Adrenal gland (tissue), 12 donors: Measurements from ENCODE around the gene PDS5B. TPM values are rescaled to one million over a fixed set of nuclear protein-coding genes. Genes with fewer than 3 reads are reported as not detected.

ENCODE experiments used
- DNase-seq, 7 donors: peaks; one replicate each; pipeline ENCODE4 v3.0.0-alpha.2; 2019 to 2020
- H3K27ac ChIP-seq, 5 donors: fragments of 200-600 bp; sonication (generic) in 4 of 5; 1 replicate in 3 of 5; 2 replicates in 2 of 5; pipeline versions ENCODE4 v1.5.1 to v1.8.0; 2016 to 2020; ENCODE audit warnings: mild to moderate bottlenecking in 1 of 5
- H3K27me3 ChIP-seq: fragments of 200-600 bp; 2 replicates; pipeline ENCODE4 v1.8.0; 2021
- H3K36me3 ChIP-seq, 2 donors: fragments of 200-600 bp; replicated peaks in 1 of 2; 1 replicate in 1 of 2; 2 replicates in 1 of 2; pipeline versions ENCODE4 v1.5.1 to v1.8.0; 2018 to 2022
- H3K4me1 ChIP-seq, 2 donors: fragments of 200-600 bp; replicated peaks in 1 of 2; 1 replicate in 1 of 2; 2 replicates in 1 of 2; pipeline versions ENCODE4 v1.5.1 to v1.8.0; 2018 to 2021
- H3K4me3 ChIP-seq, 4 donors: fragments of 200-600 bp; sonication (generic) in 3 of 4; one replicate each; pipeline ENCODE4 v1.5.1; 2016 to 2018
- H3K9me3 ChIP-seq, 3 donors: fragments of 200-600 bp; sonication (generic) in 1 of 3; replicated peaks in 1 of 3; 1 replicate in 2 of 3; 2 replicates in 1 of 3; pipeline versions ENCODE4 v1.5.1 to v1.8.0; 2016 to 2021
- POLR2A ChIP-seq, 2 donors: fragments of 450-650 bp; IDR thresholded peaks; one replicate each; pipeline ENCODE4 v1.6.1; 2017; ENCODE audit warnings: antibody characterized with exemption in 2 of 2, mild to moderate bottlenecking in 2 of 2, moderate library complexity in 1 of 2
- WGBS, 4 donors: extraction: QIAGEN DNeasy Blood & Tissue Kit in 2 of 4; methylation state at CpG; one replicate each; pipeline versions ENCODE4 v1.1.5 to v1.1.7; 2013 to 2017; 5-methylcytosine and 5-hydroxymethylcytosine counted together
- intact Hi-C, 2 donors: fragments of 100-400 bp; cut with DNase I; formaldehyde crosslinking; loops; one replicate each; pipeline versions ENCODE4 v1.14.1 to v1.15.0; 2022 to 2023
- polyA plus RNA-seq, 3 donors: library from polyadenylated mRNA; stranded (reverse); fragments of 200-250 nt in 2 of 3; fragments of 350-450 nt in 1 of 3; fragmentation: Illumina TruSeq in 1 of 3; extraction: RNeasy Lipid Tissue Mini Kit (QIAGEN cat#74804) in 1 of 3; gene quantifications; one replicate each; pipeline ENCODE4 v1.2.3, GENCODE V29; 2013 to 2014
- total RNA-seq, 9 donors: library from RNA; depleted of rRNA in 4 of 9; stranded (reverse); fragments of >200 nt in 4 of 9; fragments of 120-200 nt in 1 of 9; fragmentation: NEBNext Ultra II Directional in 1 of 9; extraction: Animal tissue kit (Norgen Biotek cat#: 25700) in 1 of 9; gene quantifications; one replicate each; pipeline versions ENCODE4 v1.1.0 to v1.2.4, GENCODE V29; 2013 to 2023
- TF ChIP-seq, protein P1 (sequence below), 6 experiments: fragments of 450-650 bp in 4 of 6; fragments of 200-600 bp in 2 of 6; sonication (generic) in 1 of 6; IDR thresholded peaks; 1 replicate in 5 of 6; 2 replicates in 1 of 6; pipeline versions ENCODE4 v1.5.1 to v1.8.0; 2016 to 2021; ENCODE audit warnings: antibody characterized with exemption in 6 of 6, mild to moderate bottlenecking in 2 of 6, moderate library complexity in 1 of 6
- donor health status: healthy with polysubstance abuse.
- donor health status: Bipolar disorder and iron deficiency.
- donor health status: DM: yes; HTN: yes; CAD: no.
- donor health status: DM: no; HTN: no; CAD: no.
- donor health status: DM: no; HTN: no; CAD: no.
- donor health status: DM: yes; HTN: yes; CAD: no.

Gene PDS5B
- total and polyA plus RNA-seq, 12 donors: 3.9 to 59.4 (median 30.2) TPM

DNA sequence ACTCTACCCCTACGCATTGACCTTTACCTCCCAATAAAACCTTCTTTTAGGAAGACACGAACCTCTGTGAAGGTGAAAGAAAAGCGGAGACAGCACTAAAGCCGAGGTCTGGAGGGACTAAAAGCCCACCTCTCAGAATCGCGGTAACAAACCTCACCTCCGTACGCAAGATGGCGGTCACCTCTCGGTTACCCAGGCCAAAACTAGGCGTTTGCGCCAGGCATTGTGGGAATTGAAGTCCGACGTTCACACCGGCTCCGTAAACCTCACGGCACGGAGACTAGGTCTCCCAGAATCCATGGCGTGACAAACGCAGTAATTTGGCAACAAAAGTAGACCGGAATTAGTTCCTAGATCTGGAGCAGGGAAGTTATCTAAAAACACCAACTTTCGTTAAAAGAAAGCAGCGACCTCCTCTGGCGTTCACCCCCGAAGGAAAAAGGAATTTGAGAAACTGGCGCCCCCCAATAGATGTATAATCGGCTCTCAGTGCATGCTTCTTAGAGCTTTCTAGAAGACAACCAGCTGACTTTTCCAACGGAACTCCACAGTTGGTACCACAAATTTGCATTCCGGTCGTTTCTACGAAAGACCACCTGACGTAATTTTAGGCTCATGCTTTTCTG, 47.5 kb upstream of the PDS5B start, which contains the start of gene N4BP2L2:
Gene N4BP2L2 (minus strand): TSS at position 175 of the 626 bp plus-strand sequence. CDS start 1,768 bp downstream, outside the sequence.
- intact Hi-C loops: loop anchor here in 1 of 2 donors (10.0 kb wide), 1 partner anchor 114 kb away; the partner anchor contains the start of gene N4BP2L1
- TF ChIP-seq, protein P1, sequence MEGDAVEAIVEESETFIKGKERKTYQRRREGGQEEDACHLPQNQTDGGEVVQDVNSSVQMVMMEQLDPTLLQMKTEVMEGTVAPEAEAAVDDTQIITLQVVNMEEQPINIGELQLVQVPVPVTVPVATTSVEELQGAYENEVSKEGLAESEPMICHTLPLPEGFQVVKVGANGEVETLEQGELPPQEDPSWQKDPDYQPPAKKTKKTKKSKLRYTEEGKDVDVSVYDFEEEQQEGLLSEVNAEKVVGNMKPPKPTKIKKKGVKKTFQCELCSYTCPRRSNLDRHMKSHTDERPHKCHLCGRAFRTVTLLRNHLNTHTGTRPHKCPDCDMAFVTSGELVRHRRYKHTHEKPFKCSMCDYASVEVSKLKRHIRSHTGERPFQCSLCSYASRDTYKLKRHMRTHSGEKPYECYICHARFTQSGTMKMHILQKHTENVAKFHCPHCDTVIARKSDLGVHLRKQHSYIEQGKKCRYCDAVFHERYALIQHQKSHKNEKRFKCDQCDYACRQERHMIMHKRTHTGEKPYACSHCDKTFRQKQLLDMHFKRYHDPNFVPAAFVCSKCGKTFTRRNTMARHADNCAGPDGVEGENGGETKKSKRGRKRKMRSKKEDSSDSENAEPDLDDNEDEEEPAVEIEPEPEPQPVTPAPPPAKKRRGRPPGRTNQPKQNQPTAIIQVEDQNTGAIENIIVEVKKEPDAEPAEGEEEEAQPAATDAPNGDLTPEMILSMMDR (IDR thresholded peaks at IDR 0.05): peak; percentile 14 to 61 (median 40)
- peak in 1 of 2 donors; percentile 56 for TF ChIP-seq POLR2A (IDR thresholded peaks at IDR 0.05)
- peak within 1 kb of the TSS; percentile 64 to 94 (median 89) for H3K4me3 ChIP-seq
- H3K27me3 ChIP-seq: no peaks in the 10 kb centered on the region
- WGBS, 4 donors: 0 to 8% (median 1%) methylated on average over 26 to 32 of the region's 32 CpGs
- peak; percentile 94 to 99 (median 97) for DNase-seq
- no peaks in the 10 kb centered on the region for H3K9me3 ChIP-seq
- H3K4me1 ChIP-seq: peaks cover 19 to 37% of the 10 kb centered on the region in 2 donors
- H3K36me3 ChIP-seq: peaks cover 0 to 9% of the 10 kb centered on the region in 2 donors
- H3K27ac ChIP-seq: peak within 1 kb of the TSS; percentile 82 to 96 (median 95)

DNA sequence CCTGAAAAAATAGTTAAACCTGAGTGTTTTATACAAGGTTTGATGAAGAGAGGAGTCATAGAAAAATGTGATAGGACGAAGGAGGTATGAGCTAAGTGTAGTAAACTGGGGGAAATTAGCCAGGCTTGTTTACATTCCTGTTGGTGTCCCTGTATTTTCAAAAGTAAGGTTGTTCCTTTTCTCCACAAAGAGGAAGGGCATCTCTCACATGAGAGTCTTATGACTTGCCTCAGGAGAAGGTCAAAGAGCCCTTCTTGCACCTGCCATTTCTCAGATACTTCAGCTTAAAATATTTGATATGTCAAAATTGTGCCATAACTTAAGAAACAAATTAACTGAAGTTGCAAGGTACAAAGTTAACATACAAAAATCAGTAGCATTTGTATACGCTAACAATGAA, 44.0 kb upstream of the PDS5B start:
- no peaks in the 10 kb centered on the region for H3K9me3 ChIP-seq
- H3K4me1 ChIP-seq: peaks cover 3 to 9% of the 10 kb centered on the region in 2 donors
- H3K27me3 ChIP-seq: no peaks in the 10 kb centered on the region
- DNase-seq: no peak
- no peaks in the 10 kb centered on the region for H3K36me3 ChIP-seq
- no peak overlapping the region for H3K27ac ChIP-seq
- WGBS, 4 donors: 74 to 83% (median 79%) methylated on average over 2 of the region's 2 CpGs
- no peak overlapping the region for H3K4me3 ChIP-seq
- TF ChIP-seq POLR2A (IDR thresholded peaks at IDR 0.05): no peak
- TF ChIP-seq, protein P1 (IDR thresholded peaks at IDR 0.05): no peak
- intact Hi-C loops: no loop called here

DNA sequence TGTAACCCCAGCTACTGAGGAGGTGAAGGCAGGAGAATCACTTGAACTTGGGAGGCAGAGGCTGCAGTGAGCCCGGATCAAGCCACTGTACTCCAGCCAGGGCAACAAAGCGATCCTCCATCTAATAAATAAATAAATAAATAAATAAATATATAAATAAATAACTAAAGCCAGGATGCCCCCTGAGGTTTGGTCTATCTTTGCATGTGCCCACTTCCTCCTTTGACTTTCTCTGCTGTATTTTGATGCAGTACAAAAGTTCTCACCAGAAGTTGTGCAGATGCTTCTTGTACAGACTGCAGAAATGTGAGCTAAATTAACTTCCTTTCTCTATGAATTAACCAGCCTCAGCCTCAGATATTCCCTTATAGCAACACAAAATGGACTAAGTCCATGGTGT, 41.2 kb upstream of the PDS5B start:
- intact Hi-C loops: no loop called here

DNA sequence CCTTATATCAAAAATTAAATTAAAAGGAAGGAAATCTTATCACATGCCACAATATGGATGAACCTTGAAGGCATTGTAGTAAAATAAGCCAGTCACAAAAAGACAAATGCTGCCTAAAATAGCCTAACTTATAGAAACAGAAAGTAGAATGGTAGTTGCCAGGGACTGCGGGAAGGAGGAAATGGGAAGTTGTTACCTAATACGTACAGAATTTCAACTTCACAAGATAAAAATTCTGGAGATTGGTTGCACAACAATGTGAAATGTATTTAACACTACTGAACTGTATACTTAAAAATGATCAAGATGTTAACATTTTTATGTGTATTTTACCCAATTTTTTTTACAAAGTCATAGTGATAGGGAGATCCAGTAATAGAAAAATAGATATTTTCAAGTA, 37.4 kb upstream of the PDS5B start:
- Histone ChIP-seq H3K4me1 (no peaks in the 10 kb centered on the region), H3K4me3 (no peak overlapping the region), H3K27ac (no peak overlapping the region), H3K9me3 (no peaks in the 10 kb centered on the region), H3K27me3 (no peaks in the 10 kb centered on the region), H3K36me3 (no peaks in the 10 kb centered on the region)
- intact Hi-C loops: no loop called here
- DNase-seq: no peak
- WGBS, 4 donors: 49 to 68% (median 61%) methylated on average over 2 of the region's 2 CpGs
- TF ChIP-seq POLR2A (IDR thresholded peaks at IDR 0.05): no peak
- TF ChIP-seq, protein P1 (IDR thresholded peaks at IDR 0.05): no peak

More for the DNA sequence above, 41.2 kb upstream of the PDS5B start:
- TF ChIP-seq, protein P1 (IDR thresholded peaks at IDR 0.05): no peak
- TF ChIP-seq POLR2A (IDR thresholded peaks at IDR 0.05): no peak
- 91 to 96% (median 94%) methylated on average over 2 of the region's 2 CpGs for WGBS, 4 donors
- Histone ChIP-seq H3K4me1 (no peaks in the 10 kb centered on the region), H3K4me3 (no peak overlapping the region), H3K9me3 (no peaks in the 10 kb centered on the region), H3K36me3 (no peaks in the 10 kb centered on the region), H3K27me3 (no peaks in the 10 kb centered on the region), H3K27ac (no peak overlapping the region)
- no peak for DNase-seq
